ENCODE measurements around the gene PRSS36.

- TF ChIP-seq CTCF (IDR thresholded peaks at IDR 0.05; ENCODE audit: borderline replicate concordance, extremely low read depth, low read length, poor library complexity, severe bottlenecking) = no peak
- no peak for TF ChIP-seq EZH2 (IDR thresholded peaks at IDR 0.05; ENCODE audit: borderline replicate concordance, low read depth, low read length, severe bottlenecking)
Observed at GRCh38 chr16:31141489-31142108, 8.3 kb downstream of the PRSS36 start.

All from DND-41 (cell line).